Measurements from ENCODE around the gene LAMP5.

Gene LAMP5

GRCh38 chr20:9577397-9577796 lies 63.0 kb downstream of the LAMP5 start:
- TF ChIP-seq CTCF (conservative IDR thresholded peaks at IDR 0.05; ENCODE audit: low read depth, low read length), result no peak
- no peak for DNase-seq (ENCODE audit: low read depth)
- no peak overlapping the region for H3K4me3 ChIP-seq (ENCODE audit: low read depth, low read length)

GRCh38 chr20:9578594-9578993 lies 64.2 kb downstream of the LAMP5 start:
- TF ChIP-seq CTCF (conservative IDR thresholded peaks at IDR 0.05; ENCODE audit: low read depth, low read length), result no peak
- no peak overlapping the region for H3K4me3 ChIP-seq (ENCODE audit: low read depth, low read length)
- DNase-seq (ENCODE audit: low read depth), result no peak
